SK-N-SH (cell line): ENCODE results near the gene TRIM71.

ENCODE experiments used
- CHD2 ChIP-seq: fragments of 150-350 bp; IDR thresholded peaks from 2 replicates; pipeline ENCODE4 v1.6.1; 2018; ENCODE audit warnings: low read length; ENCODE audit not compliant: partially characterized antibody
- ELF1 ChIP-seq: IDR thresholded peaks from 2 replicates; pipeline ENCODE4 v1.4.0; 2012
- EP300 ChIP-seq, 2 experiments: IDR thresholded peaks; 2 replicates each; pipeline versions ENCODE4 v1.4.0 to v1.6.1; 2012; ENCODE audit warnings: borderline replicate concordance in 1 of 2, low read depth in 1 of 2, low read length in 1 of 2
- EZH2phosphoT487 ChIP-seq: fragments of 200-600 bp; sonication (generic); IDR thresholded peaks from 2 replicates; pipeline ENCODE4 v1.6.1; 2017; ENCODE audit warnings: low read depth, mixed run types, mild to moderate bottlenecking, antibody characterized with exemption, moderate library complexity, borderline replicate concordance
- MXI1 ChIP-seq: IDR thresholded peaks from 2 replicates; pipeline ENCODE4 v1.6.1; 2012; ENCODE audit warnings: mild to moderate bottlenecking, low read depth, low read length, improper control_type of control experiment
- POLR2AphosphoS5 ChIP-seq: IDR thresholded peaks from 2 replicates; pipeline ENCODE4 v1.6.1; 2012; ENCODE audit warnings: low read depth, low read length
- SIN3A ChIP-seq: IDR thresholded peaks from 2 replicates; pipeline ENCODE4 v1.6.1; 2012; ENCODE audit warnings: low read depth, mild to moderate bottlenecking, low read length, moderate library complexity, borderline replicate concordance
- SMC3 ChIP-seq: IDR thresholded peaks from 2 replicates; pipeline ENCODE4 v1.6.1; 2012; ENCODE audit warnings: low read depth, low read length, improper control_type of control experiment
- TF ChIP-seq, protein P1 (sequence below): IDR thresholded peaks from 2 replicates; pipeline ENCODE4 v1.4.0; 2012; ENCODE audit warnings: low read depth, borderline replicate concordance
- TF ChIP-seq, protein P2 (sequence below): fragments of 200-600 bp; sonication (generic); IDR thresholded peaks from 2 replicates; pipeline ENCODE4 v1.6.1; 2017; ENCODE audit warnings: antibody characterized with exemption, mild to moderate bottlenecking, moderate library complexity
- TF ChIP-seq, protein P3 (sequence below): IDR thresholded peaks from 2 replicates; pipeline ENCODE4 v1.4.0; 2012; ENCODE audit warnings: low read depth
- TF ChIP-seq, protein P4 (sequence below): IDR thresholded peaks from 2 replicates; pipeline ENCODE4 v1.6.1; 2012; ENCODE audit warnings: mild to moderate bottlenecking, low read depth, low read length, moderate library complexity
- TF ChIP-seq, protein P5 (sequence below): IDR thresholded peaks from 2 replicates; pipeline ENCODE4 v1.4.0; 2012; ENCODE audit warnings: low read depth, borderline replicate concordance

DNA sequence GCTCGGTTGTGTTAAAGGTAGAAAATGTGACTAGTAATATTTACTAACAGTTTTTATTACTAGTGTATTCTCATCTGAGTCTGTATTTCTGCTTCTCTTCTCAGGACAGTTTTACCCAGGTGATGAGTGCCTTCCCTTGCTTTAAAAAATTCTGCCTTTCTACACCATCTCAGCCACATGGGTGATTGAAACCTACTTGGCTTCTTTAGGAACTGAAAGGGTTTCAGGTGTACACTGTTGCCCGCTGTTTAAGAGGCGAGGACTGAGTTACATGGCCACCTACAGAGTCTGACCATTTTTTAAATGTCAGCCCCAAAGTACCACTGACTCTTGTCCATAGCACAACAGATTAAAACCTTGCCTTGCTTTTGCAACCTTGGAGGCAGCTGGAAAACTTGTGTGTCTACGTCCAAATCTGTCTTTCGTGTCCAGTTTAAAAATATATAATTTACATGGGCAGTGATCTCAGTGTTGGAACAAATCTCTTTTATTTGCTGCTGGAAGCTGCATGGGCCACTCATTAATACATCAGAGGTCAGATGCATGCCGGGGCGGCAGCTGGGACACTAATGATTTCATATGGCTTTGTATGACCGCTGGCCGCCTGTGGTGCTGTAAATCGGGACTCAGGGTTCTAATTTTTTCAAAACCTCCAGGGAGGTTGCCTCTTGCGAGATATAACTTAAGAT lies 44.6 kb downstream of the TRIM71 start:
- TF ChIP-seq MXI1 (no peak), CHD2 (no peak), POLR2AphosphoS5 (no peak), ELF1 (no peak), SMC3 (no peak), EP300 (IDR thresholded peaks at IDR 0.05; ENCODE audit: borderline replicate concordance in 1 of 2, low read depth in 1 of 2, low read length in 1 of 2) (no peak), EZH2phosphoT487 (no peak), SIN3A (no peak)
- TF ChIP-seq, protein P1, sequence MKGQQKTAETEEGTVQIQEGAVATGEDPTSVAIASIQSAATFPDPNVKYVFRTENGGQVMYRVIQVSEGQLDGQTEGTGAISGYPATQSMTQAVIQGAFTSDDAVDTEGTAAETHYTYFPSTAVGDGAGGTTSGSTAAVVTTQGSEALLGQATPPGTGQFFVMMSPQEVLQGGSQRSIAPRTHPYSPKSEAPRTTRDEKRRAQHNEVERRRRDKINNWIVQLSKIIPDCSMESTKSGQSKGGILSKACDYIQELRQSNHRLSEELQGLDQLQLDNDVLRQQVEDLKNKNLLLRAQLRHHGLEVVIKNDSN, result no peak
- TF ChIP-seq, protein P2, sequence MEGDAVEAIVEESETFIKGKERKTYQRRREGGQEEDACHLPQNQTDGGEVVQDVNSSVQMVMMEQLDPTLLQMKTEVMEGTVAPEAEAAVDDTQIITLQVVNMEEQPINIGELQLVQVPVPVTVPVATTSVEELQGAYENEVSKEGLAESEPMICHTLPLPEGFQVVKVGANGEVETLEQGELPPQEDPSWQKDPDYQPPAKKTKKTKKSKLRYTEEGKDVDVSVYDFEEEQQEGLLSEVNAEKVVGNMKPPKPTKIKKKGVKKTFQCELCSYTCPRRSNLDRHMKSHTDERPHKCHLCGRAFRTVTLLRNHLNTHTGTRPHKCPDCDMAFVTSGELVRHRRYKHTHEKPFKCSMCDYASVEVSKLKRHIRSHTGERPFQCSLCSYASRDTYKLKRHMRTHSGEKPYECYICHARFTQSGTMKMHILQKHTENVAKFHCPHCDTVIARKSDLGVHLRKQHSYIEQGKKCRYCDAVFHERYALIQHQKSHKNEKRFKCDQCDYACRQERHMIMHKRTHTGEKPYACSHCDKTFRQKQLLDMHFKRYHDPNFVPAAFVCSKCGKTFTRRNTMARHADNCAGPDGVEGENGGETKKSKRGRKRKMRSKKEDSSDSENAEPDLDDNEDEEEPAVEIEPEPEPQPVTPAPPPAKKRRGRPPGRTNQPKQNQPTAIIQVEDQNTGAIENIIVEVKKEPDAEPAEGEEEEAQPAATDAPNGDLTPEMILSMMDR, result no peak
- TF ChIP-seq, protein P3, sequence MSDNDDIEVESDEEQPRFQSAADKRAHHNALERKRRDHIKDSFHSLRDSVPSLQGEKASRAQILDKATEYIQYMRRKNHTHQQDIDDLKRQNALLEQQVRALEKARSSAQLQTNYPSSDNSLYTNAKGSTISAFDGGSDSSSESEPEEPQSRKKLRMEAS, result no peak
- TF ChIP-seq, protein P4, sequence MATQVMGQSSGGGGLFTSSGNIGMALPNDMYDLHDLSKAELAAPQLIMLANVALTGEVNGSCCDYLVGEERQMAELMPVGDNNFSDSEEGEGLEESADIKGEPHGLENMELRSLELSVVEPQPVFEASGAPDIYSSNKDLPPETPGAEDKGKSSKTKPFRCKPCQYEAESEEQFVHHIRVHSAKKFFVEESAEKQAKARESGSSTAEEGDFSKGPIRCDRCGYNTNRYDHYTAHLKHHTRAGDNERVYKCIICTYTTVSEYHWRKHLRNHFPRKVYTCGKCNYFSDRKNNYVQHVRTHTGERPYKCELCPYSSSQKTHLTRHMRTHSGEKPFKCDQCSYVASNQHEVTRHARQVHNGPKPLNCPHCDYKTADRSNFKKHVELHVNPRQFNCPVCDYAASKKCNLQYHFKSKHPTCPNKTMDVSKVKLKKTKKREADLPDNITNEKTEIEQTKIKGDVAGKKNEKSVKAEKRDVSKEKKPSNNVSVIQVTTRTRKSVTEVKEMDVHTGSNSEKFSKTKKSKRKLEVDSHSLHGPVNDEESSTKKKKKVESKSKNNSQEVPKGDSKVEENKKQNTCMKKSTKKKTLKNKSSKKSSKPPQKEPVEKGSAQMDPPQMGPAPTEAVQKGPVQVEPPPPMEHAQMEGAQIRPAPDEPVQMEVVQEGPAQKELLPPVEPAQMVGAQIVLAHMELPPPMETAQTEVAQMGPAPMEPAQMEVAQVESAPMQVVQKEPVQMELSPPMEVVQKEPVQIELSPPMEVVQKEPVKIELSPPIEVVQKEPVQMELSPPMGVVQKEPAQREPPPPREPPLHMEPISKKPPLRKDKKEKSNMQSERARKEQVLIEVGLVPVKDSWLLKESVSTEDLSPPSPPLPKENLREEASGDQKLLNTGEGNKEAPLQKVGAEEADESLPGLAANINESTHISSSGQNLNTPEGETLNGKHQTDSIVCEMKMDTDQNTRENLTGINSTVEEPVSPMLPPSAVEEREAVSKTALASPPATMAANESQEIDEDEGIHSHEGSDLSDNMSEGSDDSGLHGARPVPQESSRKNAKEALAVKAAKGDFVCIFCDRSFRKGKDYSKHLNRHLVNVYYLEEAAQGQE, result no peak
- TF ChIP-seq, protein P5, sequence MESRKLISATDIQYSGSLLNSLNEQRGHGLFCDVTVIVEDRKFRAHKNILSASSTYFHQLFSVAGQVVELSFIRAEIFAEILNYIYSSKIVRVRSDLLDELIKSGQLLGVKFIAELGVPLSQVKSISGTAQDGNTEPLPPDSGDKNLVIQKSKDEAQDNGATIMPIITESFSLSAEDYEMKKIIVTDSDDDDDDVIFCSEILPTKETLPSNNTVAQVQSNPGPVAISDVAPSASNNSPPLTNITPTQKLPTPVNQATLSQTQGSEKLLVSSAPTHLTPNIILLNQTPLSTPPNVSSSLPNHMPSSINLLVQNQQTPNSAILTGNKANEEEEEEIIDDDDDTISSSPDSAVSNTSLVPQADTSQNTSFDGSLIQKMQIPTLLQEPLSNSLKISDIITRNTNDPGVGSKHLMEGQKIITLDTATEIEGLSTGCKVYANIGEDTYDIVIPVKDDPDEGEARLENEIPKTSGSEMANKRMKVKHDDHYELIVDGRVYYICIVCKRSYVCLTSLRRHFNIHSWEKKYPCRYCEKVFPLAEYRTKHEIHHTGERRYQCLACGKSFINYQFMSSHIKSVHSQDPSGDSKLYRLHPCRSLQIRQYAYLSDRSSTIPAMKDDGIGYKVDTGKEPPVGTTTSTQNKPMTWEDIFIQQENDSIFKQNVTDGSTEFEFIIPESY, result no peak
